BLaER1 treated with 17β-estradiol and CSF1 and Interleukin-3, amounts not matched to agents 10 nM and 100 nM (cell line): ENCODE results near the gene ARID1B.

Experiments
- H3K27ac ChIP-seq, 11 experiments: shearing (Covaris generic); formaldehyde crosslinking; 2 replicates each; pipeline ENCODE4 v1.8.1; 2022
- H3K27me3 ChIP-seq, 11 experiments: shearing (Covaris generic); formaldehyde crosslinking; 2 replicates each; pipeline ENCODE4 v1.8.1; 2022
- H3K36me3 ChIP-seq, 11 experiments: shearing (Covaris generic); formaldehyde crosslinking; 2 replicates each; pipeline ENCODE4 v1.8.1; 2022
- H3K4me1 ChIP-seq, 10 experiments: shearing (Covaris generic); formaldehyde crosslinking; 2 replicates each; pipeline ENCODE4 v1.8.1; 2022
- H3K4me2 ChIP-seq, 11 experiments: shearing (Covaris generic); formaldehyde crosslinking; 2 replicates each; pipeline ENCODE4 v1.8.1; 2022
- H3K4me3 ChIP-seq, 10 experiments: shearing (Covaris generic); formaldehyde crosslinking; 2 replicates each; pipeline ENCODE4 v1.8.1; 2022
- H3K9ac ChIP-seq, 11 experiments: shearing (Covaris generic); formaldehyde crosslinking; 2 replicates each; pipeline ENCODE4 v1.8.1; 2022
- H3K9me3 ChIP-seq, 11 experiments: shearing (Covaris generic); formaldehyde crosslinking; replicated peaks in 1 of 11; 2 replicates each; pipeline ENCODE4 v1.8.1; 2022
- H4K20me1 ChIP-seq, 11 experiments: shearing (Covaris generic); formaldehyde crosslinking; 2 replicates each; pipeline ENCODE4 v1.8.1; 2022
- Cebpa-rat ChIP-seq, 11 experiments: shearing (Covaris generic); IDR thresholded peaks; 2 replicates each; pipeline ENCODE4 v1.8.1; 2022

The ARID1B gene

GRCh38 chr6:156776840-156777576 lies at the start of gene ARID1B:
ARID1B (plus strand) TSS chr6:156777378; CDS start chr6:156777681, 303 bp downstream.
- Histone ChIP-seq H3K4me1 (peaks cover 18 to 38% (median 23%) of the 10 kb centered on the region in 10 experiments), H4K20me1 (peaks cover 7 to 26% (median 24%) of the 10 kb centered on the region in 11 experiments; a peak in 19 of 22 replicates), H3K27ac (peak within 1 kb of the TSS; percentile 96 to 100 (median 100)), H3K4me3 (peak within 1 kb of the TSS; percentile 85 to 96 (median 94)), H3K36me3 (no peaks in the 10 kb centered on the region), H3K4me2 (peak within 1 kb of the TSS; percentile 78 to 97 (median 91)), H3K27me3 (no peaks in the 10 kb centered on the region), H3K9ac (peak within 1 kb of the TSS; percentile 98 to 100 (median 99)), H3K9me3 (no peaks in the 10 kb centered on the region)
- no peak for TF ChIP-seq Cebpa-rat (IDR thresholded peaks at IDR 0.05)

- Histone ChIP-seq H3K4me1 (peaks cover 0 to 30% (median 2%) of the 10 kb centered on the region in 10 experiments; a peak in 8 of 20 replicates), H3K27ac (no peak overlapping the region), H3K27me3 (no peaks in the 10 kb centered on the region), H3K36me3 (no peaks in the 10 kb centered on the region), H3K9me3 (no peaks in the 10 kb centered on the region; a peak in 1 of 22 replicates), H3K4me3 (no peak overlapping the region), H3K9ac (no peak overlapping the region), H3K4me2 (peak overlapping the region in 2 of 11 experiments; percentile 6 to 17; a peak in 2 of 22 replicates), H4K20me1 (no peaks in the 10 kb centered on the region)
- no peak for TF ChIP-seq Cebpa-rat (IDR thresholded peaks at IDR 0.05)
These were observed 49.3 kb upstream of the ARID1B start for GRCh38 chr6:156727715-156728385.

- no peaks in the 10 kb centered on the region for H3K9me3 ChIP-seq
- no peak for TF ChIP-seq Cebpa-rat (IDR thresholded peaks at IDR 0.05)
- H4K20me1 ChIP-seq: no peaks in the 10 kb centered on the region
- no peak overlapping the region for H3K9ac ChIP-seq
- peak overlapping the region in 4 of 11 experiments; percentile 17 to 51 (median 22); a peak in 6 of 22 replicates for H3K4me2 ChIP-seq
- H3K27ac ChIP-seq: no peak overlapping the region
- no peaks in the 10 kb centered on the region for H3K36me3 ChIP-seq
- peaks cover 0 to 30% (median 0%) of the 10 kb centered on the region in 10 experiments; a peak in 7 of 20 replicates for H3K4me1 ChIP-seq
- no peak overlapping the region for H3K4me3 ChIP-seq
- no peaks in the 10 kb centered on the region for H3K27me3 ChIP-seq
These were observed 47.9 kb upstream of the ARID1B start for GRCh38 chr6:156729248-156729647.

- H4K20me1 ChIP-seq: no peaks in the 10 kb centered on the region
- TF ChIP-seq Cebpa-rat (IDR thresholded peaks at IDR 0.05): no peak
- peak overlapping the region in 3 of 11 experiments; percentile 17 to 38 (median 35); a peak in 4 of 22 replicates for H3K4me2 ChIP-seq
- no peaks in the 10 kb centered on the region for H3K36me3 ChIP-seq
- H3K27ac ChIP-seq: no peak overlapping the region
- no peaks in the 10 kb centered on the region for H3K27me3 ChIP-seq
- H3K9me3 ChIP-seq: no peaks in the 10 kb centered on the region
- peaks cover 0 to 30% (median 0%) of the 10 kb centered on the region in 10 experiments; a peak in 7 of 20 replicates for H3K4me1 ChIP-seq
- no peak overlapping the region for H3K4me3 ChIP-seq
- no peak overlapping the region for H3K9ac ChIP-seq
These were observed 45.8 kb upstream of the ARID1B start for GRCh38 chr6:156731396-156731795.

GRCh38 chr6:156735751-156736150 lies 41.4 kb upstream of the ARID1B start:
- Histone ChIP-seq H4K20me1 (no peaks in the 10 kb centered on the region), H3K9me3 (peaks cover 11 to 19% (median 16%) of the 10 kb centered on the region in 11 experiments), H3K4me1 (peaks cover 0 to 17% (median 0%) of the 10 kb centered on the region in 10 experiments; a peak in 6 of 20 replicates), H3K27me3 (no peaks in the 10 kb centered on the region), H3K4me2 (no peak overlapping the region), H3K27ac (no peak overlapping the region), H3K36me3 (no peaks in the 10 kb centered on the region), H3K4me3 (no peak overlapping the region), H3K9ac (no peak overlapping the region)
- no peak for TF ChIP-seq Cebpa-rat (IDR thresholded peaks at IDR 0.05)

- Histone ChIP-seq H3K4me3 (no peak overlapping the region), H3K9me3 (peaks cover 18 to 32% (median 24%) of the 10 kb centered on the region in 11 experiments), H3K36me3 (no peaks in the 10 kb centered on the region), H3K27me3 (no peaks in the 10 kb centered on the region), H3K4me2 (no peak overlapping the region), H3K27ac (no peak overlapping the region), H3K9ac (no peak overlapping the region), H3K4me1 (peaks cover 0 to 12% (median 0%) of the 10 kb centered on the region in 10 experiments; a peak in 4 of 20 replicates), H4K20me1 (no peaks in the 10 kb centered on the region)
- no peak for TF ChIP-seq Cebpa-rat (IDR thresholded peaks at IDR 0.05)
These were observed 36.6 kb upstream of the ARID1B start for GRCh38 chr6:156740604-156741003.

GRCh38 chr6:156741287-156742073 lies 35.7 kb upstream of the ARID1B start:
- Histone ChIP-seq H3K4me2 (peak overlapping the region in 2 of 11 experiments; percentile 42 to 46; a peak in 4 of 22 replicates), H4K20me1 (no peaks in the 10 kb centered on the region), H3K36me3 (no peaks in the 10 kb centered on the region), H3K4me1 (peaks cover 0 to 12% (median 0%) of the 10 kb centered on the region in 10 experiments; a peak in 4 of 20 replicates), H3K9ac (0 out of 22 replicates have a peak overlapping the region, but pooled peaks of 1 of the 11 experiments have one; percentile 24), H3K9me3 (peaks cover 18 to 32% (median 24%) of the 10 kb centered on the region in 11 experiments), H3K27ac (0 out of 22 replicates have a peak overlapping the region, but pooled peaks of 1 of the 11 experiments have one; percentile 32), H3K27me3 (no peaks in the 10 kb centered on the region), H3K4me3 (no peak overlapping the region)
- no peak for TF ChIP-seq Cebpa-rat (IDR thresholded peaks at IDR 0.05)

- H3K36me3 ChIP-seq: no peaks in the 10 kb centered on the region
- H3K27ac ChIP-seq: no peak overlapping the region
- peaks cover 2 to 7% (median 6%) of the 10 kb centered on the region in 10 experiments; a peak in 18 of 20 replicates for H3K4me1 ChIP-seq
- no peaks in the 10 kb centered on the region for H3K9me3 ChIP-seq
- H3K27me3 ChIP-seq: no peaks in the 10 kb centered on the region
- no peak overlapping the region for H3K9ac ChIP-seq
- H3K4me3 ChIP-seq: no peak overlapping the region
- TF ChIP-seq Cebpa-rat (IDR thresholded peaks at IDR 0.05): no peak
- H3K4me2 ChIP-seq: no peak overlapping the region
- H4K20me1 ChIP-seq: no peaks in the 10 kb centered on the region
These were observed 29.5 kb upstream of the ARID1B start for GRCh38 chr6:156747715-156748114.
